Duodenal mucosa (tissue), 2 donors: Measurements from ENCODE around the gene SCARB2.

Source experiments
- H3K27ac ChIP-seq: one replicate; pipeline ENCODE4 v1.7.0; 2013; ENCODE audit warnings: low read depth, low read length
- H3K27me3 ChIP-seq, 2 donors: one replicate each; pipeline ENCODE4 v1.7.0; 2013; ENCODE audit warnings: low read length in 2 of 2, control low read depth in 1 of 2; ENCODE audit not compliant: insufficient read depth in 2 of 2, control insufficient read depth in 1 of 2
- H3K36me3 ChIP-seq, 2 donors: one replicate each; pipeline ENCODE4 v1.7.0; 2013; ENCODE audit warnings: low read length in 2 of 2, control low read depth in 1 of 2; ENCODE audit not compliant: insufficient read depth in 2 of 2, control insufficient read depth in 1 of 2
- H3K4me1 ChIP-seq, 2 donors: one replicate each; pipeline ENCODE4 v1.7.0; 2013; ENCODE audit warnings: low read length in 2 of 2, control low read depth in 1 of 2; ENCODE audit not compliant: insufficient read depth in 2 of 2, control insufficient read depth in 1 of 2
- H3K4me3 ChIP-seq, 2 donors: one replicate each; pipeline ENCODE4 v1.7.0; 2013; ENCODE audit warnings: low read length in 2 of 2, low read depth in 1 of 2
- H3K9ac ChIP-seq, 2 donors: one replicate each; pipeline ENCODE4 v1.7.0; 2013; ENCODE audit warnings: low read length in 2 of 2, low read depth in 1 of 2
- H3K9me3 ChIP-seq, 2 donors: one replicate each; pipeline ENCODE4 v1.7.0; 2013; ENCODE audit warnings: low read length in 2 of 2, control low read depth in 1 of 2; ENCODE audit not compliant: control insufficient read depth in 1 of 2

SCARB2 gene

DNA sequence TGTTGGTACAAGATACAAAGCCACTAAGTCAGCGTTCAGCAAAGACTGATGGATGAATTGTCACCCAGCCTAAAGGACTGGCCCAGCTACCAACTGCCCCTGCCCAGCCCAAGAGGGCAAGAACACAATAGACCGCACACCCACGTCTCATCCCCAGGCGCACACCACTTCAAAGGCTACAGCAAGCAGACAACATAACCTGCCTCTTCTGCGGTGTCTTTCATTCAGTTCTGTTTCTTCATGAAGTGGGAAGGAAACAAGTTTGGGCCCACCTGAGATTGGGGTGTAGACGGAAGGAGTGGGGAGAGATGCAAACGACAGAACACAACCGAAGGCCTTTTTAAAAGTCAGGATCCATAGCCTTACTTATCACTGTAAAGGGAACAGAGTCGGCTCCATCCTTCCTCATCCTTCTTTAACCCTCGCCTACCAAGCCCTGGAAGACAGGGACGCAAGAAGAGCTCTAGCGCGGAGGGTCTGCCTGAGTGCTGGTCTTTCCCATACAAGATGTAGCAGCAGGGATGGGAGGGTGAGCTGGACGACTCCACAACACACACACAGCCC is 691 bp downstream of the SCARB2 start:
- Histone ChIP-seq H3K9me3 (no peaks in the 10 kb centered on the region), H3K36me3 (no peaks in the 10 kb centered on the region), H3K4me1 (peaks cover 76 to 79% of the 10 kb centered on the region in 2 donors), H3K27me3 (no peaks in the 10 kb centered on the region), H3K27ac (peak overlapping the region; percentile 96), H3K9ac (peak overlapping the region; percentile 94 to 95), H3K4me3 (peak overlapping the region; percentile 88 to 90)

DNA sequence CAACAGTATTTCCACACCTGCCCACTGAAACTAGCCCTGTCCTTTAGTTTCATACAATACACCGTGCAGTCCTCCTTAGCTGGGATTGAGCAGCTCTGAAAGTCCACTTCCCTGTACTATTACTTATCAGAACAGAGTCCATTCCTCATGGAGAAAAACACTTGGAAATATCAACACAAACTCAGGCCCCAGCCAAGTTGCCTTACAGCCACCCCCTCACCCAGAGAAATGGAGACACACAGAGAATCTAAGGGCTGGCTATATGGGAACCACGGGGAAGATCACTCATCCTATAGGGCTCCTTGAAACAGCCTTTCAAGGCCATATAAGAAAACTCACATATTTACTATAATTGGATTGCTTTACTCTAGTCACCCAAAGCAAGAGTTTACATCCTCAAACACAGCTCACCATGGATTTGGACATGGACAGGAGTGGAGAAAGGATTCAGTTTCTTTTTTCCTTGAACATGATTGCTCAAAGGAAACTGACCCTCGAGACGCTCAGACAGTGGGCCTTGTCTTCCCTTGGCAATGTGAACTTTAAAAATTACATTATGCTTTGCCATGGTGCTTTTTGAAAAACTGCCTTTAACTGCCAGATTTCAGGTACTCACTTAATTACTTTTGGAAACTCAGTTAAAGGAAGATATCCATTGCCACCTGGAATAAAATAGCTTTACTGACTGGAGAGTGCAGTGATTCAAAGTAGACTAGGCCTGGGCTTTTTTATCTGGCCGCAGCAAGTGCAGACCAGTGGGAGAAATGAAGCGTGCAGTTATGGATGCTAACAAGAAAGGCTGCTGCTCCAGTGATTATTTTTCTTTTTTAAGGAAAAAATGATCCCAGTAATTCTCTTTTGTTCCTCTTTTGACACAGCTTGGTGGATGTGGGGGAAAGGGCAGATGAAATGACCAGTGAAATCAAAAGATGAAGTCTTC is 1.6 kb downstream of the SCARB2 start:
- Histone ChIP-seq H3K4me3 (peak overlapping the region; percentile 88 to 90), H3K9me3 (no peaks in the 10 kb centered on the region), H3K27me3 (no peaks in the 10 kb centered on the region), H3K4me1 (peaks cover 78 to 81% of the 10 kb centered on the region in 2 donors), H3K27ac (peak overlapping the region; percentile 96), H3K9ac (peak overlapping the region; percentile 94 to 95), H3K36me3 (no peaks in the 10 kb centered on the region)

DNA sequence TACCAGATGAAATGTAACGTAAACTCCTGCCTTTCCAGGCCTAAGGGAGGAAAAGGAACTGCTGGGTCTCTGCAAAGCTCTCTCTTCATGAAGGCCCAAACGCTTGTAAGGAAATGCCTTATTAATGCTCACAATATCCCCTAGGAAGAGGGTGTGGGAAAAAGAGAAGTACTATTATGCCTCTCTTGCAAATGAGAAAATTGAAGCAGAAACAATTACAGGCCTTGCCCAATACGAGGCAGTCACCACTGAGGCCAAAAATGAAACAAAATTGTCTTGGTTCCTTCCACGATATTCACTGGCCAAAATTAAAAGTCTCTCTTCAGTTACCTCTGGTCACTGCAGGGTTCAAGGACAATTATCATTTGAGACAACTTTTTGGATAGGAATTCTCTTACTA is 3.2 kb downstream of the SCARB2 start:
- H3K27me3 ChIP-seq: no peaks in the 10 kb centered on the region
- peaks cover 62 to 75% of the 10 kb centered on the region in 2 donors for H3K4me1 ChIP-seq
- no peaks in the 10 kb centered on the region for H3K36me3 ChIP-seq
- H3K4me3 ChIP-seq: peak overlapping the region; percentile 18 to 88
- H3K27ac ChIP-seq: no peak overlapping the region
- H3K9ac ChIP-seq: no peak overlapping the region
- H3K9me3 ChIP-seq: no peaks in the 10 kb centered on the region

DNA sequence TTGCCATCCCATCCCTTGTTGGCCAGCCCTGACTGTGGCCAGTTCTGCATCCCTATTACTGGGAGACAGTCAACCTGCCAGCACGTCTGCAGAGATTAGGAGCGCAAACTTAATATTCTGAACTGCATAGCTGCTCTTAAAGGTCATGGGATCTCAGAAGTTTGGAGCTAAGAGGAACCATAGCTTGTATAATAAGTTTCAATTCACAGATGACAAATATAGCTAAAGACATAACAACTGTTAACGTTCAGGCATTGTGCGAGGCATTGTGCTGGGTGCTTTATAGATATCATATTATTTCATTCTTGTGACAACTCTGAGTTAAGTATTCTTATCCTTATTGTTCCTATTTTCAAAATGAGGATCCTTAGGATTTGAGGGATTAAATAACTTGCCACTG is 3.7 kb downstream of the SCARB2 start:
- H3K36me3 ChIP-seq: no peaks in the 10 kb centered on the region
- no peak overlapping the region for H3K9ac ChIP-seq
- no peak overlapping the region for H3K27ac ChIP-seq
- H3K4me1 ChIP-seq: peaks cover 56 to 69% of the 10 kb centered on the region in 2 donors
- H3K27me3 ChIP-seq: no peaks in the 10 kb centered on the region
- peak overlapping the region in 1 of 2 donors; percentile 18 for H3K4me3 ChIP-seq
- H3K9me3 ChIP-seq: no peaks in the 10 kb centered on the region

DNA sequence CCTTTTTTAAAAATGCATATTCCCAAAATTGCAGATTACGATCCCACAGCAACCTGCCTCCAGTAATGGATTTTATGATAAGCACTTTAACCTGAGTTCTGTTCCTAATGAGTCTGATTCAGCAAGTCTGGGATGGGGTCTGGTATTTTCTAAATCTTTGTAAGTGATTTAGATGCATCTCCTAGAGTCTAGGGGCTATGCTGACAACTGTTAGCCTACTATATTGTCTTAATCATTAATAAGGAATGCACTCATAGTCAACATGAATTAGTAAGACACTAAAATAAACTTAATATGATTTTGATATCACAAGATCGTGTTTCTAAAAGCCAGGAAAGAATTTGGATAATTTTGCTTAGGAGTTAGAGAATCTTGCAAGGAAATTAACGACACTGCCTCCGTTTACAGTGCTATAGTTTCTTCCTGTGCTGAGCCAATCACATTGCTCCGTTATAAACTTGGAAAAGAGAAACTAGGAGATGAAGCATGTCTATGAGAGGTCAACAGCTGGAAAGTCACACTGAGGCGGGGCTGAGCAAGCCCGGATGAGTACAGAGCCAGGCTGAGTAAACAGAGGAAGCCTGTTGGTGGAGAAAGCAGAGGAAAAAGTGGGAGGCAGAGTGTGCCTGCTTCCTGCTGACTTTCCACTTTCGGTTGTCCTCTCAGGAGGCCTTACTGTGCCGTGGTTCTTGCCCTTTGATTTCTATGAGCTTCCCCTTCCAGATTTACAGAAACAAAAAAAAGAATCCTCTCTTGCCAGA is 5.4 kb downstream of the SCARB2 start:
- Histone ChIP-seq H3K9me3 (no peaks in the 10 kb centered on the region), H3K9ac (peak overlapping the region in 1 of 2 donors; percentile 66), H3K4me3 (peak overlapping the region; percentile 37 to 38)

DNA sequence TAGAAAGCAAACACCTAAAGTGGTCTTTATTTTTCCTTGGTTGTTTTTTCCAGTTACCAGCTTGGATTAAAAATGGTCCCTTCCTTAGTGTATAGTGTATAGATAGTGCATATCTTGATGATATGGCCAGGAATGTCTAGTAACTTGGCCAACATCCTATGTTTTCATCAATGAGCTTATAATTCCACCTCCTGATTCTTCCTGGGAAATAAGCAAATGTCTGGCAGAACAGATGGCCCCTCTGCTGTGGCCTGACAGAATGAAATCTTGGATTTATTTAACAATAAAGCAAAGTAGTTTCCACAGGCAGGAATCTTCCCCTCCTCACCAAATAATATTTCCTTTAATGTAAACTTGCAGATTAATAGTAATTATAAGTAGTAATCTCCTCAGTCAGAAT is 6.1 kb downstream of the SCARB2 start:
- Histone ChIP-seq H3K9ac (no peak overlapping the region), H3K27ac (no peak overlapping the region), H3K27me3 (no peaks in the 10 kb centered on the region), H3K36me3 (no peaks in the 10 kb centered on the region), H3K9me3 (no peaks in the 10 kb centered on the region), H3K4me3 (peak overlapping the region in 1 of 2 donors; percentile 37), H3K4me1 (peaks cover 46 to 76% of the 10 kb centered on the region in 2 donors)

More for the DNA sequence above, 5.4 kb downstream of the SCARB2 start:
- Histone ChIP-seq H3K36me3 (no peaks in the 10 kb centered on the region), H3K4me1 (peaks cover 50 to 74% of the 10 kb centered on the region in 2 donors), H3K27me3 (no peaks in the 10 kb centered on the region), H3K27ac (peak overlapping the region; percentile 74)

DNA sequence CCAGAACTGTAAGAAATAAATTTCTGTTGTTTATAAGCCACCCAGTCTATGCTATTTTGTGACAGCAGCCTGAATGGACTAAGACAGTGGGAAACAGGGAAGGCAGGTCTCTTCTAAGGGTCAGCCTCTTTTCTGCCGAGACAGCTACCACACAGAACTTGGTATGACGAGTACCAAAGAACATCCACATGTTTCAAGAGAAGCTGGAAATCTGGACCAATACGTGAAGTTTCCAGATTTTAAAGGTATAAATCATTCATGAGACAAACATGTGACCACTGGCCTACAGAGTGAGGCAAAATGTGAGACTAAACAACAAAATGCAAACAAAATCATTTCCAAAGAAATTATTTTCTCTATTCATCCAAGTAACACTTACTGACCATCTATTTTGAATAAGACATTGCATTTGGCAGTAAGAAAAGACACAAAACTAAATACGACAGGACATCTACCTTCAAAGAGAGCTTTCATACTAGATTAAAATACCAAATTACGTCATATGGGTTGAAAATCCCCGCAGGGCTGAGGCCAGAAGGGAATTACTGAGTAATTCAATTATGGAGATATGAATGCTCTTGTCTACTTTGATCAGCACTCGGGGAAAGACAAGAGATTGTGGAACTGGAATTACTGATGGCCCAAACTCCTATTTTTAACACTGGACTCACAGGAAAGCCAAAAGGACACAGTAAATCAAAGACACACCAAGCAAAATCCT is 7.2 kb downstream of the SCARB2 start:
- Histone ChIP-seq H3K9ac (no peak overlapping the region), H3K27ac (no peak overlapping the region), H3K4me3 (no peak overlapping the region), H3K36me3 (no peaks in the 10 kb centered on the region), H3K4me1 (peaks cover 45 to 72% of the 10 kb centered on the region in 2 donors), H3K9me3 (no peaks in the 10 kb centered on the region), H3K27me3 (no peaks in the 10 kb centered on the region)

DNA sequence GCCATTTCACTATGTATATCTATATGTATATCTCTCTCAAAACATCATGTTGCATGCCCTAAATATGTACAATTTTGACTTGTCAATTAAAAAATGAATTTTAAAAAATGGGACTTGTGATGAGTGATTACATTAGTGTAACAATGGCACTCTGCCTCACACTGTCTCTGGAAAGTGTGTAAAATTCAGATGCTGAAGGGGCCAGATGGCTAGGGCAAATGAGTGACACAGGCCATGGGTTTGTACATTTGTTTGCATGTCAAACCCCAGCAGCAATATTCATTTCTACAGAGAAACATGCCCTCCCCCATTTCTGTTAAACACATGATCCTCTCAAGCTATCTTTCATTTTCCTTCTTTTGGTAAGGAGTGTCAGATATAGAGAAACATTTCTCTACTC is 8.1 kb downstream of the SCARB2 start:
- no peaks in the 10 kb centered on the region for H3K9me3 ChIP-seq
- peaks cover 47 to 72% of the 10 kb centered on the region in 2 donors for H3K4me1 ChIP-seq
- no peaks in the 10 kb centered on the region for H3K36me3 ChIP-seq
- H3K27me3 ChIP-seq: no peaks in the 10 kb centered on the region
- no peak overlapping the region for H3K27ac ChIP-seq
- H3K9ac ChIP-seq: no peak overlapping the region
- no peak overlapping the region for H3K4me3 ChIP-seq

DNA sequence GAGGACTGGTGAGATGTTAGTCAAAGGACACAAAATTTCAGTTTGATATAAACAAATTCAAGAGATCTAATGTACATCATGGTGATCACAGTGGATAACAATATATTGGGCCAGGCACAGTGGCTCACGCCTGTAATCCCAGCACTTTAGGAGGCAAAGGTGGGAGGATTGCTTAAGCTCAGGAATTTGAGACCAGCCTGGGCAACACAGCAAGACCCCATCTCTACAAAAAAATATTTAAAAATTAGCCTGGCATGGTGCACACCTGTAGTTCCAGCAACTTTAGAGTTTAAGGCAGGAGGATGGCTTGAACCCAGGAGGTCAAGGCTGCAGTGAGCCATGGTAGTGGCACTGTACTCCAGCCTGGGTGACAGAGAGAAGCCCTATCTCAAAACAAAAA is 8.7 kb downstream of the SCARB2 start:
- no peaks in the 10 kb centered on the region for H3K27me3 ChIP-seq
- no peaks in the 10 kb centered on the region for H3K9me3 ChIP-seq
- peaks cover 47 to 72% of the 10 kb centered on the region in 2 donors for H3K4me1 ChIP-seq
- no peaks in the 10 kb centered on the region for H3K36me3 ChIP-seq
- H3K4me3 ChIP-seq: no peak overlapping the region
- no peak overlapping the region for H3K27ac ChIP-seq
- no peak overlapping the region for H3K9ac ChIP-seq
